Mammary epithelial cell (primary cell): ENCODE data around the gene ARHGAP1.

Experiments used
- CTCF ChIP-seq, 2 donors: IDR thresholded peaks in 1 of 2; conservative IDR thresholded peaks in 1 of 2; 2 replicates each; pipeline ENCODE4 v1.5.1; 2011 to 2012; ENCODE audit warnings: inconsistent platforms in 2 of 2, low read length in 2 of 2, mild to moderate bottlenecking in 2 of 2, control low read depth in 1 of 2, low read depth in 1 of 2; ENCODE audit not compliant: insufficient read depth in 1 of 2; ENCODE audit errors: extremely low read depth in 1 of 2
- EZH2 ChIP-seq: IDR thresholded peaks from 2 replicates; pipeline ENCODE4 v1.6.1; 2012; ENCODE audit warnings: low read length, inconsistent platforms, borderline replicate concordance

GRCh38 chr11:46675288-46675851 lies 25.0 kb downstream of the ARHGAP1 start:
- peak in 1 of 2 donors; percentile 33 for TF ChIP-seq CTCF (conservative IDR thresholded peaks at IDR 0.05 in 1 of 2, IDR thresholded peaks at IDR 0.05 in 1 of 2; ENCODE audit: extremely low read depth in 1 of 2, insufficient read depth in 1 of 2, low read depth in 1 of 2, low read length in 2 of 2)
- TF ChIP-seq EZH2, result no peak
